ENCODE measurements around the gene MEDAG.

The MEDAG gene

GRCh38 chr13:30916991-30917390, 10.9 kb downstream of the MEDAG start:
- H3K4me3 ChIP-seq (replicated peaks; ENCODE audit: low read depth, low read length) = no peak overlapping the region
- TF ChIP-seq CTCF (IDR thresholded peaks at IDR 0.05; ENCODE audit: low read length, missing control alignments) = no peak
- no peak for DNase-seq (ENCODE audit: low read depth)

GRCh38 chr13:30918662-30919405, 12.8 kb downstream of the MEDAG start:
- no peak for DNase-seq (ENCODE audit: low read depth)
- TF ChIP-seq CTCF (IDR thresholded peaks at IDR 0.05; ENCODE audit: low read length, missing control alignments) = no peak

GRCh38 chr13:30920162-30920909, 14.3 kb downstream of the MEDAG start:
- no peak overlapping the region for H3K4me3 ChIP-seq (replicated peaks; ENCODE audit: low read depth, low read length)
- no peak for DNase-seq (ENCODE audit: low read depth)
- no peak for TF ChIP-seq CTCF (IDR thresholded peaks at IDR 0.05; ENCODE audit: low read length, missing control alignments)

More at GRCh38 chr13:30918662-30919405, 12.8 kb downstream of the MEDAG start:
- H3K4me3 ChIP-seq (replicated peaks; ENCODE audit: low read depth, low read length) = no peak overlapping the region

- TF ChIP-seq CTCF (IDR thresholded peaks at IDR 0.05; ENCODE audit: low read length, missing control alignments) = no peak
- H3K4me3 ChIP-seq (replicated peaks; ENCODE audit: low read depth, low read length) = no peak overlapping the region
- DNase-seq (ENCODE audit: low read depth) = no peak
Measured at GRCh38 chr13:30923418-30923817, 17.3 kb downstream of the MEDAG start.

- no peak for TF ChIP-seq CTCF (IDR thresholded peaks at IDR 0.05; ENCODE audit: low read length, missing control alignments)
- no peak for DNase-seq (ENCODE audit: low read depth)
- no peak overlapping the region for H3K4me3 ChIP-seq (replicated peaks; ENCODE audit: low read depth, low read length)
Measured at GRCh38 chr13:30924721-30925120, 18.6 kb downstream of the MEDAG start.

GRCh38 chr13:30925429-30925828, 19.4 kb downstream of the MEDAG start:
- H3K4me3 ChIP-seq (replicated peaks; ENCODE audit: low read depth, low read length) = no peak overlapping the region
- TF ChIP-seq CTCF (IDR thresholded peaks at IDR 0.05; ENCODE audit: low read length, missing control alignments) = no peak
- no peak for DNase-seq (ENCODE audit: low read depth)
